B cell (primary cell): ENCODE data around the gene ABLIM1. TPM values are rescaled to one million over a fixed set of nuclear protein-coding genes. Genes with fewer than 3 reads are reported as not detected.

ENCODE experiments used
- ATAC-seq: fragments of 200-7000 bp; cut with Tn5 transposase; one replicate; pipeline ENCODE4 v1.10.0; 2021; ENCODE audit warnings: low read depth, mild to moderate bottlenecking, moderate number of reproducible peaks, moderate library complexity
- CTCF ChIA-PET: fragments of 350-600 bp; sonication (Branson Sonifier 250); formaldehyde crosslinking; loops from one replicate; lab custom pipeline; 2021; ENCODE audit warnings: antibody characterized with exemption, inconsistent platforms; lab: Charles Lee
- POLR2A ChIA-PET: fragments of 350-600 bp; sonication (Branson Sonifier 250); formaldehyde crosslinking; loops from one replicate; lab custom pipeline; 2021; ENCODE audit warnings: antibody characterized with exemption; lab: Charles Lee
- DNase-seq: peaks from one replicate; pipeline ENCODE4 v3.0.0; 2013
- H2AFZ ChIP-seq: 2 replicates; pipeline ENCODE4 v1.6.1; 2012; ENCODE audit warnings: mild to moderate bottlenecking, low read depth, low read length; ENCODE audit not compliant: insufficient read depth, poor library complexity, severe bottlenecking
- H3K27ac ChIP-seq, 2 donors: 1 replicate in 1 of 2; 2 replicates in 1 of 2; pipeline ENCODE4 v1.5.1; 2012 to 2013; ENCODE audit warnings: low read length in 2 of 2, mild to moderate bottlenecking in 2 of 2, moderate library complexity in 1 of 2
- H3K27me3 ChIP-seq, 4 experiments: fragments of 200-600 bp in 1 of 4; sonication (generic) in 1 of 4; replicated peaks in 1 of 4; 1 replicate in 2 of 4; 2 replicates in 2 of 4; pipeline versions ENCODE4 v1.6.1 to v1.7.0; 2013 to 2016; ENCODE audit warnings: low read length in 3 of 4, mild to moderate bottlenecking in 2 of 4, mixed read lengths in 1 of 4, moderate library complexity in 1 of 4; ENCODE audit not compliant: insufficient read depth in 4 of 4, control insufficient read depth in 3 of 4; ENCODE audit errors: control extremely low read depth in 1 of 4
- H3K36me3 ChIP-seq, 2 experiments: replicated peaks in 1 of 2; 1 replicate in 1 of 2; 2 replicates in 1 of 2; pipeline versions ENCODE4 v1.6.1 to v1.7.1; 2013; ENCODE audit warnings: low read length in 1 of 2; ENCODE audit not compliant: insufficient read depth in 2 of 2, control insufficient read depth in 1 of 2; ENCODE audit errors: control extremely low read depth in 1 of 2, extremely low read depth in 1 of 2
- H3K4me1 ChIP-seq, 2 donors: fragments of 200-600 bp in 1 of 2; sonication (generic) in 1 of 2; 1 replicate in 1 of 2; 2 replicates in 1 of 2; pipeline versions ENCODE4 v1.5.1 to v1.6.1; 2013 to 2017; ENCODE audit warnings: low read length in 2 of 2; ENCODE audit not compliant: control insufficient read depth in 2 of 2, insufficient read depth in 2 of 2
- H3K4me2 ChIP-seq: replicated peaks from 2 replicates; pipeline ENCODE3; 2012; ENCODE audit warnings: mild to moderate bottlenecking, low read depth, low read length; ENCODE audit not compliant: poor library complexity, severe bottlenecking
- H3K4me3 ChIP-seq, 5 experiments: fragments of 200-600 bp in 1 of 5; sonication (generic) in 1 of 5; 1 replicate in 3 of 5; 2 replicates in 2 of 5; pipeline versions ENCODE4 v1.5.1 to v1.7.0; 2011 to 2016; ENCODE audit warnings: low read length in 4 of 5, mild to moderate bottlenecking in 4 of 5, low read depth in 2 of 5, control low read depth in 1 of 5, moderate library complexity in 1 of 5; ENCODE audit not compliant: insufficient read depth in 1 of 5; ENCODE audit errors: control extremely low read depth in 1 of 5, extremely low read depth in 1 of 5
- H3K79me2 ChIP-seq: fragments of 200-600 bp; sonication (generic); one replicate; pipeline ENCODE4 v1.6.0; 2016; ENCODE audit warnings: low read length; ENCODE audit not compliant: control insufficient read depth, insufficient read depth
- H3K9ac ChIP-seq: fragments of 200-600 bp; sonication (generic); 2 replicates; pipeline ENCODE4 v1.6.1; 2017; ENCODE audit warnings: mild to moderate bottlenecking, low read length, moderate library complexity
- H3K9me3 ChIP-seq, 3 donors: one replicate each; pipeline versions ENCODE4 v1.6.1 to v1.7.1; 2013; ENCODE audit warnings: low read length in 2 of 3; ENCODE audit not compliant: control insufficient read depth in 2 of 3, insufficient read depth in 1 of 3; ENCODE audit errors: control extremely low read depth in 1 of 3
- H4K20me1 ChIP-seq: 2 replicates; pipeline ENCODE4 v1.6.0; 2012; ENCODE audit warnings: mild to moderate bottlenecking, low read length; ENCODE audit not compliant: insufficient read depth, control insufficient read depth, poor library complexity, severe bottlenecking
- H3K27ac Mint-ChIP-seq: one replicate; pipeline ENCODE4 v1.8.0; 2021; ENCODE audit warnings: mixed read lengths
- H3K27me3 Mint-ChIP-seq: one replicate; pipeline ENCODE4 v1.8.0; 2021; ENCODE audit warnings: mixed read lengths
- H3K4me1 Mint-ChIP-seq: one replicate; pipeline ENCODE4 v1.8.0; 2021; ENCODE audit warnings: mixed read lengths
- H3K4me3 Mint-ChIP-seq: one replicate; pipeline ENCODE4 v1.8.0; 2021; ENCODE audit warnings: mixed read lengths
- H3K9me3 Mint-ChIP-seq: one replicate; pipeline ENCODE4 v1.8.0; 2022; ENCODE audit warnings: mixed read lengths; ENCODE audit not compliant: insufficient read depth
- EZH2 ChIP-seq: IDR thresholded peaks from 2 replicates; pipeline ENCODE4 v1.6.1; 2012; ENCODE audit warnings: borderline replicate concordance, low read depth, mild to moderate bottlenecking, moderate library complexity, low read length; ENCODE audit not compliant: insufficient read depth, poor library complexity, severe bottlenecking
- WGBS: methylation state at CpG from one replicate; pipeline ENCODE4 v1.1.5; 2013; ENCODE audit warnings: missing lambda C conversion rate; ENCODE audit not compliant: insufficient coverage; 5-methylcytosine and 5-hydroxymethylcytosine counted together
- intact Hi-C: fragments of 100-400 bp; cut with micrococcal nuclease; formaldehyde crosslinking; loops from one replicate; pipeline ENCODE4 v1.10.0; 2022
- polyA minus RNA-seq: library from RNA; depleted of rRNA, polyadenylated mRNA; stranded (reverse); fragments of >200 nt; gene quantifications from 2 replicates; pipeline ENCODE4 v1.2.3, GENCODE V29; 2012
- polyA plus RNA-seq: library from polyadenylated mRNA; depleted of rRNA; stranded (reverse); fragments of >200 nt; gene quantifications from 2 replicates; pipeline ENCODE4 v1.2.3, GENCODE V29; 2012
- total RNA-seq, 2 donors: library from RNA; stranded (reverse); fragments of 120-200 nt in 1 of 2; gene quantifications; 1 replicate in 1 of 2; 2 replicates in 1 of 2; pipeline versions ENCODE4 v1.2.3 to v1.2.4, GENCODE V29; 2013 to 2022
- TF ChIP-seq, protein P1 (sequence below): fragments of 200-600 bp; IDR thresholded peaks from one replicate; pipeline ENCODE4 v1.8.0; 2022; ENCODE audit warnings: antibody characterized with exemption, mild to moderate bottlenecking

Gene ABLIM1
- total RNA-seq (148 and 149 TPM in 2 replicates), polyA plus RNA-seq (55.6 and 63.8 TPM in 2 replicates), polyA minus RNA-seq (81.2 and 126 TPM in 2 replicates)
- total RNA-seq (2013): 67.2 TPM

GRCh38 chr10:114658175-114658574 lies at the start of gene ABLIM1:
Gene ABLIM1 (minus strand): TSS chr10:114658275. CDS start chr10:114658200, 75 bp downstream.
- Histone ChIP-seq H3K4me1 (no peaks in the 10 kb centered on the region), H3K9ac (no peak within 1 kb of the TSS), H3K27ac (no peak within 1 kb of the TSS), H3K36me3 (no peaks in the 10 kb centered on the region), H2AFZ (no peak within 1 kb of the TSS), H3K9me3 (peaks cover 0 to 3% (median 0%) of the 10 kb centered on the region in 3 donors), H3K27me3 (no peaks in the 10 kb centered on the region), H3K4me3 (no peak within 1 kb of the TSS), H4K20me1 (no peaks in the 10 kb centered on the region), H3K4me2 (no peak within 1 kb of the TSS), H3K79me2 (no peaks in the 10 kb centered on the region)
- TF ChIP-seq EZH2: no peak
- TF ChIP-seq, protein P1, sequence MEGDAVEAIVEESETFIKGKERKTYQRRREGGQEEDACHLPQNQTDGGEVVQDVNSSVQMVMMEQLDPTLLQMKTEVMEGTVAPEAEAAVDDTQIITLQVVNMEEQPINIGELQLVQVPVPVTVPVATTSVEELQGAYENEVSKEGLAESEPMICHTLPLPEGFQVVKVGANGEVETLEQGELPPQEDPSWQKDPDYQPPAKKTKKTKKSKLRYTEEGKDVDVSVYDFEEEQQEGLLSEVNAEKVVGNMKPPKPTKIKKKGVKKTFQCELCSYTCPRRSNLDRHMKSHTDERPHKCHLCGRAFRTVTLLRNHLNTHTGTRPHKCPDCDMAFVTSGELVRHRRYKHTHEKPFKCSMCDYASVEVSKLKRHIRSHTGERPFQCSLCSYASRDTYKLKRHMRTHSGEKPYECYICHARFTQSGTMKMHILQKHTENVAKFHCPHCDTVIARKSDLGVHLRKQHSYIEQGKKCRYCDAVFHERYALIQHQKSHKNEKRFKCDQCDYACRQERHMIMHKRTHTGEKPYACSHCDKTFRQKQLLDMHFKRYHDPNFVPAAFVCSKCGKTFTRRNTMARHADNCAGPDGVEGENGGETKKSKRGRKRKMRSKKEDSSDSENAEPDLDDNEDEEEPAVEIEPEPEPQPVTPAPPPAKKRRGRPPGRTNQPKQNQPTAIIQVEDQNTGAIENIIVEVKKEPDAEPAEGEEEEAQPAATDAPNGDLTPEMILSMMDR: no peak
- intact Hi-C loops: no loop called here
- no peak for DNase-seq
- ATAC-seq: no peak
- peaks cover 7% of the 10 kb centered on the region for H3K27me3 Mint-ChIP-seq
- ChIA-PET CTCF (no interaction called here), POLR2A (no interaction called here)
- H3K4me3 Mint-ChIP-seq: no peak within 1 kb of the TSS
- H3K9me3 Mint-ChIP-seq: no peaks in the 10 kb centered on the region
- H3K27ac Mint-ChIP-seq: no peak within 1 kb of the TSS
- no CpG with 5 or more reads among the region's 2 CpGs for WGBS
- H3K4me1 Mint-ChIP-seq: no peaks in the 10 kb centered on the region

DNA sequence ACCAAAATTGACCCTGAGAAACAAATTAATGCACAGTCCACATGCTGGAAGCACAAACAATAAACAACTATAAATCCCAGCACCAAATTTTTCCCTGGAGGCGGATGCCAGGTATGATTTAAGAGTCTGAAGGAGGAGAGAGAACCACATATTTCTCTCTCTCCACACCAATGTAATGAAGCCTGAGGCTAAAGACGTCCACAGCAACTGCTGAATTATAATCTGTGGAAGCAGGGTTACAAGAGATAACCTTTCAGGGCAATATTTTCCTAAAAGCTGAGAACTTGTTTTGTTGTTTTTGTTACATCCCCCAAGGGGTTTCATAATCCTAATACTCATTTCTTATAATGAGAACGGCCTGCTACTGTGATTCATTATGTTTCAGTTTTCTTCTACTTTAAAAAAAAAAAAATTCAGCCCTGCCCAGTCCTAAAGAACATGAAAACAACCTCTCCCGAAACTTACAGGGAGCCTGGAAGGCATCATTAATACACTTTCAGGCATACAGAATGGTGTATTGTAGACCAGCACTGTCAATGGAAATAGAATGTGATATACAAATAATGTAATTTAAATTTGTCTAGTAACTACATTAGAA lies 48.5 kb upstream of the ABLIM1 start:
- Mint-ChIP-seq H3K27me3 (peaks cover 28% of the 10 kb centered on the region), H3K9me3 (no peaks in the 10 kb centered on the region), H3K4me3 (no peak overlapping the region), H3K27ac (no peak overlapping the region), H3K4me1 (no peaks in the 10 kb centered on the region)
- Histone ChIP-seq H3K79me2 (no peaks in the 10 kb centered on the region), H3K27me3 (peaks cover 0 to 8% (median 0%) of the 10 kb centered on the region in 4 experiments), H3K36me3 (no peaks in the 10 kb centered on the region), H2AFZ (no peak overlapping the region), H3K4me3 (no peak overlapping the region), H3K27ac (no peak overlapping the region), H4K20me1 (no peaks in the 10 kb centered on the region), H3K4me2 (no peak overlapping the region), H3K9me3 (no peaks in the 10 kb centered on the region), H3K9ac (no peak overlapping the region), H3K4me1 (no peaks in the 10 kb centered on the region)
- ATAC-seq (no peak), DNase-seq (no peak)
- ChIA-PET POLR2A (no interaction called here), CTCF (interaction anchor here (1.0 to 1.2 kb wide), 2 partner anchors 79 to 237 kb away, joined by 3 read pairs; no protein-coding TSS in a partner anchor)
- no CpG with 5 or more reads among the region's 4 CpGs for WGBS
- no peak for TF ChIP-seq EZH2
- TF ChIP-seq, protein P1: no peak
- intact Hi-C loops: no loop called here
